Effector CD8-positive, alpha-beta T cell (primary cell): ENCODE results near the gene TRIM44.

Experiments used
- DNase-seq: peaks from one replicate; lab custom pipeline; 2025; lab: John Stamatoyannopoulos, UW

The TRIM44 gene

GRCh38 chr11:35717520-35717919 lies 54.9 kb downstream of the TRIM44 start:
- no peak for DNase-seq

DNA sequence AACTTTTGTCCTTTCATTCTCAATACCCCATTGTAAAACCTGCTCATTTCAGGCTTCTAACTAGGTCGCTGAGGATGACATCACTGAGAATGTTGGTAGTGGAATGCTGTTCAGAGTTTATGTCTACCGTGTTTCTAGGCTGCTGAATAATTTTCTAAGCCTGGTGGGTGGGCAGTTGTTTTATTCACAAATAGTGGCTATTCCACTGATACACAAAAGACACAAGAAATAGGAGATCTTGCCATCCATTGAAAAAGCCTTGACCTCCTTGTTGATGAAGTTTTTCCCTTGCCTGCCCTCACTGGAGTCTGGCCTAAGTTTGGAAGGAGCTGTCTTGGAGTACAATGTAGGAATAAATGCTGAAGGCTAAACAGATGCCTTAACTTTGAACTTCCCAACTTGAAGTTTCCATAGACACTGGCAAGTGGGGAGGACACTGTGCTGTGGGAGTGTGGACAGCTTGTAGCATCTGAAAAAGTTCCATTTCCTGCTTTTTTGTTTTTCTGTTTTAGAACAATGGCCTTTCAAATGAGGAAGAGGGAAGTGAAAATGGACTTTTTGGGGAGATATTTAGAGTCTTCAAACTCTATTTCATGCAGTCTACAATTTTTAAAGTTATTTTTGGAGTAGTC lies 59.2 kb downstream of the TRIM44 start:
- no peak for DNase-seq

DNA sequence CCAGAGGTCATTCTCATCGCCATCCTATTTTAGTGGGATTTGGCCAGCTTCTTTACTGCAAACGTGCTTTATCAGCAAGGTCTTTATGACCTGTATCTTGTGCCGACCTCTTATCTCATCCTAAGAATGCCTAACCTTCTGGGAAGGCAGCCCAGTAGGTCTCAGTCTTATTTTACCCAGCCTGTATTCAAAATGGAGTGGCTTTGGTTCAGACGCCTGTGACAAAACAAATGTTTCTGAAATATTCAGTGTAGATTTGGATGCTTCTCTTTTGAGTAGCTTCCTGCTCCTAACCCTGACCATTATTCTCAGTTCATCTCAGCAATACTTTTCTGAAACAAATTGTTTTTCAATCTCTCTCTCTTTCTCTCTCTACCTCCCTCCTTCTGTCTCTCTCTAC lies 60.1 kb downstream of the TRIM44 start:
- DNase-seq = no peak

- DNase-seq = no peak
These were observed 60.9 kb downstream of the TRIM44 start for GRCh38 chr11:35723493-35723892.

DNA sequence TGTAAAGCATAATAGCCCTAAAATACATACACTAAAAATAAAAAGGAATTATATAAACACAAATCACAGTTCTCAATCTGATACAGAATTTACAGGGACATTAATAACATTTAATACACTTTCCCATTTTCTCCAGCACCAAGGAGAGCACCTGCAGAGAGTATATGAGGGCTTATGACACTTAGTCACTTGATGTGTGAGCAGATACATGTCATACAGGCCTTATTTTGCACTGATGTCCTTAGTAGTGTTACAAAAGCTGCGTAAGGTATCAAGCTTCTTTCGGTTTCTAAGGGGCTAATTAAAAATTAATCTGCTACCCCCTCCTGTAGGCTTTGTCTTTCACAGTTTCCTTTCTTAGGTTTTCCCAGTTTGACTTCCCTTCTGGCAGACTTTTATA lies 61.3 kb downstream of the TRIM44 start:
- no peak for DNase-seq

DNA sequence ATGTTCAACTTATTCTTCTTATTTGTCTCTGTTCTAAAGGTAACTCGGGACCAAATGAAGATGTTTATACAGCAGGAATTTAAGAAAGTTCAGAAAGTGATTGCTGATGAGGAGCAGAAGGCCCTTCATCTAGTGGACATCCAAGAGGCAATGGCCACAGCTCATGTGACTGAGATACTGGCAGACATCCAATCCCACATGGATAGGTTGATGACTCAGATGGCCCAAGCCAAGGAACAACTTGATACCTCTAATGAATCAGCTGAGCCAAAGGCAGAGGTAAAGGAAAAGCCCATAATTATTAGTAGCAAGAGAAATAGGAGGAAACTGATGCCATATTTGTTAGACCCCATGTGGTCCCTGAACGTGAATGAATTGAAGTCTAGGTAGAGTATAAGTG lies 63.3 kb downstream of the TRIM44 start:
- no peak for DNase-seq

DNA sequence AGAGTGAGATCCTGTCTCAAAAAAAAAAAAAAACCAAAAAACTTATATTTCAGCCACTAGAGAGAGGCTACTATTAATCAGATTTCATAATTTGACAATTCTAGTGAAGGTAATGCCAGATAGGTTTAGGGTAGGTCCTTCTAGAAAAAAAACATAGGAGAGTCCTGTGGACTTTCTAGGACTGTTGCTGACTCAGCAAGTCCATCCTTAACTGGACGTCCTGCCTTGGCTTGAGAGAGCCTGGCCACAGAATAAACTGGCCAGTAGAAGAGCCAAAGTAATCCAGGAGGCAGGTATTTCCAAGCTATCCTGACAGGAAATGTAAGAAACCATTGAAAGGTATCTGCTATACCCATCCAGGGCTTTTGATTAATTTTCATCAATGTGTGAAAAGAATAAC lies 64.6 kb downstream of the TRIM44 start:
- DNase-seq = no peak

- no peak for DNase-seq
These were observed 67.7 kb downstream of the TRIM44 start for GRCh38 chr11:35730254-35730653.

- no peak for DNase-seq
These were observed 72.3 kb downstream of the TRIM44 start for GRCh38 chr11:35734669-35735410.

- DNase-seq = no peak
These were observed 72.8 kb downstream of the TRIM44 start for GRCh38 chr11:35735411-35735810.

GRCh38 chr11:35735903-35736302 lies 73.3 kb downstream of the TRIM44 start:
- DNase-seq = no peak

GRCh38 chr11:35736952-35737351 lies 74.4 kb downstream of the TRIM44 start:
- no peak for DNase-seq

DNA sequence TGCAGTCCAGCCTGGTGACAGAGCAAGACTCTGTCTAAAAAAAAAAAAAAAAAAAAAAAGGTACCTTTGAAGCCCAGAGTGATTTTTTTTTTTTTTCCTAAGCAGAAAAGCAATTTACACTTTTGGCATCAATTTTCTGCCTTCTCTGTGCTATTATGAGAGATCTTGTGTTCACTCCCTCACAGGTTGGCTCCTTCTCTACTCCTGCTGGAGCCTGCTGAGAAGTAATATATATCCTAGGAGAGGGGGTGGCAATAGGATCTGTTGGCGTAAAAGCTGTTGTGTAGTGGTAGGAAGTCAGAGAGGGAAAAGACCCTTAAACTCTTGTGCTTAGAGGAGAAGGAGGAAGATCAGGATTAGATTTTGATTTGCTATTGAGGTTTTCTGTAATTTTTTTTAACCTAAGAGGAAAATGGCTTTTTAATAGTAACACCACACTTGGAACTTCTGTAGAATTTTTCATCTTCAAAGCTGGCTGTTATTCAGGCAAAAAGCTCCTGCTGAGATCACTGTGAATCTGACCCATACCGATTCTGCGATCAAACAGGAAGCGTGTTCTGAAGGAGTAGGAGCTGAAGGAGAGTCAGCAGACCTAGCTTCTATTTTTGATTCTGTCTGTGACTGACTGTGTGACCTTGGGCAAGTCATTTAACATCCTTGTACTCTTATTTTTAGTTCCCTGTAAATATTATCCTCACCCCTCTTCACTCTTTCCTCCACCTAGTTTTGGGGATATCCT lies 77.7 kb downstream of the TRIM44 start:
- no peak for DNase-seq

DNA sequence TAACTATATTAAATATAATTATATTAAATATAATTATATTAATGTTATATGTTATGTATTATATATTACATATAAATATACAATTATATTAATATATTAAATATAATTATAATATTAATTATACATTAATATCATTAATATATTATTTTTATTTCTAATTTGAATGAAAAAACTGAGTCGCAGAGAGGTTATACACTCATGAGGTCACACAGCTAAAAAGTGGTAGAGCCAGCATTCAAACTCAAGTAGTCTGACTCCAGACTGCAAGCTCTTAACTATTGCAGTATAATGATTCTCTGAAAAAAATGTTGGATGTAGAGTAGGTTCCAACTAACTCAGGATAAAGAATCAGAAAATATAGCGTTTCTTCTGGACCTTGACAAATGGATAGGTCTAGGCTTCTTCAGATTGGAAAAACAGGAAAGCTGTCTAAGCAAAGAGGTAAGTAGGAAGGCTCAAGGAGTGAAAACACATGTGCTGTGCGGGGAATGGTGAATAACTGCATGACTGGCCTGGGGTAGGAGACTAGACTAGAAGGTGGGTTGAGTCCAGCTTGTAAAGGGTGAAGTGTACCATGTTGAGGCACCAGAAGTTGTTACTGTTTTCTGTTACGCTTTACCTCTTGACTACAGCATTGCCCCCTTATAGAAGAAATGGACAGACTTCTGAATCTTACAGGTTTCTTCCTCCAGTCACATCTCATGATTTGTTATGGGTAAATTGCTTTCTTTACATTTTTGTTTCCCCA lies 80.3 kb downstream of the TRIM44 start:
- DNase-seq = no peak

DNA sequence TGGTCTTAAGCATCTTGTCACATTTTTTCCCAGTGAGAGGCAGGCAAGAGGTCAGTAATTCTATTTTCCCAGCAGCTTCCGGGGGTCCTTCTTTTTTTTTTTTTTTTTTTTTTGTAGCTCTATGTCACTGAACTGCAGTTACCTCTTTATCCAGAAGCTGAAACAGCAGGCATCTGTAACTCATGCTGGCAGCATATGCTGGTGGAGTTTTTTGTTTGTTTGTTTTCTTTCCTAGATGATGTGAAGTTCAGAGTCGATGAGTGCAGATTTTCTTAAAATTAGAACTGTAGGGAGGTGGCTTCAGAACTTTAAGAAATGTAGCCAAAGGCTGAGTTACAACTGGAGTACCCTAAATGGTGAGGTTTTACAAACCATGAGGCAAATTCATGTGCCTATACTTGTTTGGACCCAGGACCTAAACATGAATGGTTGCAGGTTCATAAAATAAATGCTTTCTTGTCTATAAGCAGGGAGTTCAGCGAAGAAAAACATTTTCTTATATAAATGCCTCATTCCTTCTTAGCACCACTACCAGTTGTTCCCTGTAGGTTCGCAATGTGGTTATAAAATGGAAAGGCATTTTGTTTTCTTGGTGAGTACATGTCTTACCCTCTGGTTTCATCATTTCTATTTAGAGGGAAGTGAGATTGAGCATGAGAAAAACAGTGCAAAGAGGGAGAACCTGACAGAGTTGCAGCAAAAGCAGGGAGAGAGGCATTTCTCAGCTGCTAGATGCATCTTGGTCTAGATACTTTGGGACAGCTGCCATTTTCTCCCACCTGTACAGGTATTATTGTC lies 84.0 kb downstream of the TRIM44 start:
- DNase-seq = no peak

- DNase-seq = no peak
These were observed 85.1 kb downstream of the TRIM44 start for GRCh38 chr11:35747668-35748067.

DNA sequence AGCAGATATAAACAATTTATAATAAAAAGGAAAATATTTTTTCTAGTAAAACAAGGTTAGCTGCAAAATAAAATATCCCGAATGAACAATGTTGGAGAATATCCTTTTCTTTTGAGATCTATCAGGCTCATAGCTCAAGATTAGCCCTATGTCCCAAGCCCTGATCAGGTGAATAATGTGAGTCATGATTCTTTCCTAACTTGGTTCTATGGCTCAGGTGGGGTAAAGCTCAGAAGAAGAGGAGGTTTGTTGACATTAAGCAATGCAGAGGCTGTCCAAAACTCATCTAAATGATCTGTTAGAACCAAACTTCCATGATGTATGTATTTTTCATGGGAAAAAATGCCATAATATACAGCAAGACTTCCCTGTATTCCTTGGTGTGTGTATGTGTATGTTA lies 86.1 kb downstream of the TRIM44 start:
- no peak for DNase-seq

- DNase-seq = no peak
These were observed 87.7 kb downstream of the TRIM44 start for GRCh38 chr11:35750315-35750714.

- no peak for DNase-seq
These were observed 88.5 kb downstream of the TRIM44 start for GRCh38 chr11:35750981-35751663.

- DNase-seq = no peak
These were observed 89.1 kb downstream of the TRIM44 start for GRCh38 chr11:35751664-35752061.

DNA sequence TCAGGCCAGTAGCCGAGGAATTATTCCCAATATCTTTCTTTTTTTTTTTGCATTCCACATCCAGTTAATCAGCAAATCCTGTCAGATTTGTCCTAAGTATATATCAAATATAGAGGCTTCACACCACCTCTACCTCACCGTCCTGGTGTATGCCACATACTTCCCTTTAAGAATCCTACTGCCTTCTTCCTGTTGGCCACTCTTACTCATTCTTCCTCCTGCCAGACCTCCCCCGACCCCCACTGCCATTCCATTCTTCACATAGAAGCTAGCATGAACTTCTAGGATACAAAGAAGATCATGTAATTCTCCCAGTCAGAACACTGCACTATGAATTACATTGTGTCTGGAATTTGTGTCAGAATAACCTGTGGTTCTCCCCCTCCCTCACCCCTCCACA lies 89.5 kb downstream of the TRIM44 start:
- no peak for DNase-seq
